ENCODE measurements around the gene CCDC13. TPM values are rescaled to one million over a fixed set of nuclear protein-coding genes. Genes with fewer than 3 reads are reported as not detected.

The CCDC13 gene
- polyA plus RNA-seq, 1 donor from 2014 or later = 6.5 TPM

- Histone ChIP-seq H4K20me1 (ENCODE audit: insufficient read depth) (no peaks in the 10 kb centered on the region), H3K9me2 (ENCODE audit: insufficient read depth, low read length) (no peaks in the 10 kb centered on the region), H3K9me3 (ENCODE audit: low read length) (no peaks in the 10 kb centered on the region), H3K9ac (ENCODE audit: low read length) (no peak overlapping the region), H3F3A (ENCODE audit: insufficient read depth, low read length, poor library complexity, severe bottlenecking) (no peaks in the 10 kb centered on the region), H3K79me2 (replicated peaks; ENCODE audit: insufficient read depth, low read length) (no peaks in the 10 kb centered on the region), H3K4me3 (ENCODE audit: low read length) (no peak overlapping the region), H3K4me2 (ENCODE audit: low read length) (no peak overlapping the region), H2AFZ (ENCODE audit: low read depth, low read length) (no peak overlapping the region), H3K27me3 (ENCODE audit: insufficient read depth, low read depth, low read length) (no peaks in the 10 kb centered on the region), H3K27ac (ENCODE audit: low read length) (no peak overlapping the region), H3K36me3 (ENCODE audit: insufficient read depth, low read length) (no peaks in the 10 kb centered on the region)
- TF ChIP-seq SMC3 (conservative IDR thresholded peaks at IDR 0.05; ENCODE audit: poor library complexity) (no peak), EZH2 (IDR thresholded peaks at IDR 0.05; ENCODE audit: borderline replicate concordance, insufficient read depth, low read length, poor library complexity, severe bottlenecking) (no peak), EP300 (conservative IDR thresholded peaks at IDR 0.05; ENCODE audit: poor library complexity, severe bottlenecking) (no peak), REST (IDR thresholded peaks at IDR 0.05; ENCODE audit: borderline replicate concordance) (no peak), POLR2AphosphoS5 (IDR thresholded peaks at IDR 0.05) (no peak), MXI1 (conservative IDR thresholded peaks at IDR 0.05; ENCODE audit: poor library complexity, severe bottlenecking) (no peak), RAD21 (conservative IDR thresholded peaks at IDR 0.05) (no peak), TAF1 (IDR thresholded peaks at IDR 0.05; ENCODE audit: low read depth) (no peak), CTCF (IDR thresholded peaks at IDR 0.05; ENCODE audit: poor library complexity, severe bottlenecking) (no peak)
Measured at GRCh38 chr3:42755681-42756578, 17.1 kb downstream of the CCDC13 start.

- H3K4me2 ChIP-seq (ENCODE audit: low read length) = no peak overlapping the region
- no peak for TF ChIP-seq EZH2 (IDR thresholded peaks at IDR 0.05; ENCODE audit: borderline replicate concordance, insufficient read depth, low read length, poor library complexity, severe bottlenecking)
- TF ChIP-seq CTCF (IDR thresholded peaks at IDR 0.05; ENCODE audit: poor library complexity, severe bottlenecking) = no peak
- no peak for TF ChIP-seq RAD21 (conservative IDR thresholded peaks at IDR 0.05)
- TF ChIP-seq EP300 (conservative IDR thresholded peaks at IDR 0.05; ENCODE audit: poor library complexity, severe bottlenecking) = no peak
- no peak for TF ChIP-seq SMC3 (conservative IDR thresholded peaks at IDR 0.05; ENCODE audit: poor library complexity)
- TF ChIP-seq MXI1 (conservative IDR thresholded peaks at IDR 0.05; ENCODE audit: poor library complexity, severe bottlenecking) = no peak
- TF ChIP-seq TAF1 (IDR thresholded peaks at IDR 0.05; ENCODE audit: low read depth) = no peak
- no peak overlapping the region for H3K27ac ChIP-seq (ENCODE audit: low read length)
- H3K9me2 ChIP-seq (ENCODE audit: insufficient read depth, low read length) = no peaks in the 10 kb centered on the region
- H3F3A ChIP-seq (ENCODE audit: insufficient read depth, low read length, poor library complexity, severe bottlenecking) = no peaks in the 10 kb centered on the region
- H4K20me1 ChIP-seq (ENCODE audit: insufficient read depth) = no peaks in the 10 kb centered on the region
- no peak overlapping the region for H3K4me3 ChIP-seq (ENCODE audit: low read length)
- no peak overlapping the region for H2AFZ ChIP-seq (ENCODE audit: low read depth, low read length)
- no peaks in the 10 kb centered on the region for H3K36me3 ChIP-seq (ENCODE audit: insufficient read depth, low read length)
- H3K9me3 ChIP-seq (ENCODE audit: low read length) = no peaks in the 10 kb centered on the region
- H3K27me3 ChIP-seq (ENCODE audit: insufficient read depth, low read depth, low read length) = no peaks in the 10 kb centered on the region
- H3K79me2 ChIP-seq (replicated peaks; ENCODE audit: insufficient read depth, low read length) = no peaks in the 10 kb centered on the region
- no peak overlapping the region for H3K9ac ChIP-seq (ENCODE audit: low read length)
Measured at GRCh38 chr3:42753757-42754156, 19.3 kb downstream of the CCDC13 start.

Data from neural cell (in vitro differentiated cells).